CD4-positive, CD25-positive, alpha-beta regulatory T cell (primary cell): Measurements from ENCODE around the gene PRKG1. TPM values are rescaled to one million over a fixed set of nuclear protein-coding genes. Genes with fewer than 3 reads are reported as not detected.

ENCODE experiments used
- ATAC-seq, 2 donors: fragments of 150-1000 bp; cut with Tn5 transposase; one replicate each; pipeline ENCODE4 v1.10.0; 2021; ENCODE audit warnings: low read depth in 2 of 2, moderate number of reproducible peaks in 2 of 2, moderate library complexity in 1 of 2
- DNase-seq, 3 donors: peaks; one replicate each; pipeline versions ENCODE4 v3.0.0 to v3.0.0-alpha.2; 2012 to 2022; ENCODE audit warnings: mixed read lengths in 1 of 3
- H3K27ac ChIP-seq: one replicate; pipeline ENCODE4 v1.7.0; 2013; ENCODE audit warnings: mild to moderate bottlenecking, low read length; ENCODE audit not compliant: insufficient read depth, poor library complexity, severe bottlenecking
- H3K27me3 ChIP-seq: one replicate; pipeline ENCODE4 v1.7.0; 2013; ENCODE audit warnings: low read length; ENCODE audit not compliant: control insufficient read depth, insufficient read depth
- H3K36me3 ChIP-seq: one replicate; pipeline ENCODE4 v1.7.0; 2013; ENCODE audit warnings: mild to moderate bottlenecking, low read length, moderate library complexity; ENCODE audit not compliant: control insufficient read depth, insufficient read depth
- H3K4me1 ChIP-seq: 2 replicates; pipeline ENCODE4 v1.7.0; 2013; ENCODE audit warnings: mild to moderate bottlenecking, low read length; ENCODE audit not compliant: insufficient read depth, control insufficient read depth, poor library complexity, severe bottlenecking
- H3K4me3 ChIP-seq: one replicate; pipeline ENCODE4 v1.7.0; 2013; ENCODE audit warnings: low read depth, mild to moderate bottlenecking, low read length, moderate library complexity
- H3K9me3 ChIP-seq, 2 experiments: 1 replicate in 1 of 2; 2 replicates in 1 of 2; pipeline ENCODE4 v1.7.0; 2013; ENCODE audit warnings: low read length in 2 of 2, mild to moderate bottlenecking in 1 of 2, moderate library complexity in 1 of 2; ENCODE audit not compliant: control insufficient read depth in 2 of 2
- H3K27ac Mint-ChIP-seq, 3 donors: one replicate each; pipeline ENCODE4 v1.8.0; 2020 to 2022; ENCODE audit warnings: mild to moderate bottlenecking in 3 of 3, mixed read lengths in 3 of 3, moderate library complexity in 2 of 3
- H3K27me3 Mint-ChIP-seq: one replicate; pipeline ENCODE4 v1.8.0; 2022; ENCODE audit warnings: mild to moderate bottlenecking, mixed read lengths
- H3K36me3 Mint-ChIP-seq: one replicate; pipeline ENCODE4 v1.8.0; 2020; ENCODE audit warnings: mixed read lengths
- H3K4me1 Mint-ChIP-seq, 4 donors: one replicate each; pipeline ENCODE4 v1.8.0; 2020 to 2022; ENCODE audit warnings: mixed read lengths in 4 of 4, mild to moderate bottlenecking in 1 of 4
- H3K4me3 Mint-ChIP-seq, 4 donors: one replicate each; pipeline ENCODE4 v1.8.0; 2020 to 2022; ENCODE audit warnings: mild to moderate bottlenecking in 4 of 4, mixed read lengths in 4 of 4, moderate library complexity in 3 of 4
- H3K9me3 Mint-ChIP-seq, 7 donors: one replicate each; pipeline ENCODE4 v1.8.0; 2020 to 2022; ENCODE audit warnings: mixed read lengths in 7 of 7, mild to moderate bottlenecking in 3 of 7, moderate library complexity in 2 of 7
- polyA plus RNA-seq, 4 donors: library from polyadenylated mRNA; unstranded; fragments of 300-500 nt; fragmentation: Illumina TruSeq; gene quantifications; one replicate each; pipeline ENCODE4 v1.2.3, GENCODE V29; 2021
- total RNA-seq: library from RNA; stranded (reverse); gene quantifications from one replicate; pipeline ENCODE4 v1.2.3, GENCODE V29; 2022

Gene PRKG1
- total and polyA plus RNA-seq, 5 donors from 2014 or later = 0.30 TPM; not detected in 4

DNA sequence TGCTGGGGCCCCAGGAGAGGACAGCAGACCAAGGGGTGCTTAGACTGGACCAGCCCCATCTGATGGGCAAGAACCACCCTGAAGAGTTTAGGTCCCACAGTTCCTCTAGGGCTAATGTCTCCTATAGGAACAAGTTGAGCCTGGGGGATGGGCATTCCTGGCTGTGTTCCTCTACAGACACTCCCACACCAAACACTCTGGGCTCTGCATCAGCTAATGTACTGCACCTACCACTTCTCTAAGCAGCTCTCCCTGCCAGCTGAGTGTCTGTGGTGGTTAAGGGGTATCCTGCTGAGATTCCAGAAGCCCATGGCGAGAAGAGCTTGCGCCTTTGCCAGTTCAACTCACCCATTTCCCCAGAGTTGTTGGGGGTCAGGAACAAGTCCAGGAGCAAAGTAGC lies 909.2 kb downstream of the PRKG1 start:
- Mint-ChIP-seq H3K27ac (no peak overlapping the region), H3K4me3 (no peak overlapping the region), H3K9me3 (peaks cover 0 to 9% (median 2%) of the 10 kb centered on the region in 7 donors), H3K4me1 (no peaks in the 10 kb centered on the region), H3K27me3 (no peaks in the 10 kb centered on the region), H3K36me3 (no peaks in the 10 kb centered on the region)
- DNase-seq (no peak), ATAC-seq (no peak)
- Histone ChIP-seq H3K36me3 (no peaks in the 10 kb centered on the region), H3K4me3 (no peak overlapping the region), H3K9me3 (no peaks in the 10 kb centered on the region), H3K4me1 (no peaks in the 10 kb centered on the region), H3K27ac (no peak overlapping the region), H3K27me3 (no peaks in the 10 kb centered on the region)

DNA sequence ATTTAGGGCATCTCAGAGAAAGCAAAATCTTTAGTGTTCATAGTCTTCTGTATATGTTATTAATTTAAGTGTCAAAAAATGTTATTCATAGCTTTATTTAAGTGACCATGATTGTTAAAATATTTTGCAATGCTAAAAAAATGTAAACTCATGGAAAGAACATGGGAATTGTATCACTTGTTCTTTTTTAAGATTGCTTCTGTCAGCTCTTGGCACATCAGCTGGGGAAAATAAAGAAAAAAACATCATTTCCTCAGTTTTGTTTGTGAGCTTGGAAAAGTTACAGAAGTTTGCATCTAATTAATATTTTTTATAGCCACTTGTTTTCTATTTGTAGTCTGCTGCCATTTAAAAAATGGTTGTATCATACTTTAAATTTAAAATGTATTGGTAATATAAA lies 911.0 kb downstream of the PRKG1 start:
- H3K4me3 ChIP-seq = no peak overlapping the region

DNA sequence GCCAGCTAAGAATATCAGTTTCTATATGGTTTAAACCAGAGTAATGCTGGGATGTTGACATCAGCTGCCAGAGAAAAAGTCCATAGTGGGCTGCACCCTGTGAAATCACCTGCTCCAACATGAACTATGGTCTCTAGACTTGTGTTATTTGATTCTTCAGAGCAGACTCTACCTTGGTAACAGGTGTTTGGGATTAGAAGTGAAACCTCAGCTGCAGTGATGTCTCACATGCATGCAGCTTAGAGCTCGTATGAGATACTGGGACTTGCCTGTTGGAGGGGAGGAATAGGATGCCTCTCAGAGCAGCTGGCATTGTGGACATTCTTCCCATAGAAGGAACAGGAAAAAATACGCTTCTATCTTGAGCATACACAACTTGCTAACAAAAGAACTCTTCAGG lies 912.2 kb downstream of the PRKG1 start:
- DNase-seq (no peak), ATAC-seq (no peak)
- Mint-ChIP-seq H3K27ac (no peak overlapping the region), H3K9me3 (peaks cover 0 to 5% (median 0%) of the 10 kb centered on the region in 7 donors), H3K4me3 (no peak overlapping the region), H3K27me3 (no peaks in the 10 kb centered on the region), H3K36me3 (no peaks in the 10 kb centered on the region), H3K4me1 (no peaks in the 10 kb centered on the region)
- no peaks in the 10 kb centered on the region for H3K27me3 ChIP-seq
- no peaks in the 10 kb centered on the region for H3K9me3 ChIP-seq
- H3K4me1 ChIP-seq = no peaks in the 10 kb centered on the region
- H3K36me3 ChIP-seq = no peaks in the 10 kb centered on the region
- no peak overlapping the region for H3K4me3 ChIP-seq
- H3K27ac ChIP-seq = no peak overlapping the region

More for the DNA sequence above, 911.0 kb downstream of the PRKG1 start:
- no peaks in the 10 kb centered on the region for H3K36me3 ChIP-seq
- ATAC-seq (no peak), DNase-seq (no peak)
- no peak overlapping the region for H3K4me3 Mint-ChIP-seq
- H3K27me3 Mint-ChIP-seq = no peaks in the 10 kb centered on the region
- H3K27me3 ChIP-seq = no peaks in the 10 kb centered on the region
- H3K4me1 Mint-ChIP-seq = no peaks in the 10 kb centered on the region
- no peak overlapping the region for H3K27ac Mint-ChIP-seq
- H3K27ac ChIP-seq = no peak overlapping the region
- no peaks in the 10 kb centered on the region for H3K9me3 ChIP-seq
- no peaks in the 10 kb centered on the region for H3K4me1 ChIP-seq
- H3K9me3 Mint-ChIP-seq = peaks cover 0 to 7% (median 0%) of the 10 kb centered on the region in 7 donors
- H3K36me3 Mint-ChIP-seq = no peaks in the 10 kb centered on the region

DNA sequence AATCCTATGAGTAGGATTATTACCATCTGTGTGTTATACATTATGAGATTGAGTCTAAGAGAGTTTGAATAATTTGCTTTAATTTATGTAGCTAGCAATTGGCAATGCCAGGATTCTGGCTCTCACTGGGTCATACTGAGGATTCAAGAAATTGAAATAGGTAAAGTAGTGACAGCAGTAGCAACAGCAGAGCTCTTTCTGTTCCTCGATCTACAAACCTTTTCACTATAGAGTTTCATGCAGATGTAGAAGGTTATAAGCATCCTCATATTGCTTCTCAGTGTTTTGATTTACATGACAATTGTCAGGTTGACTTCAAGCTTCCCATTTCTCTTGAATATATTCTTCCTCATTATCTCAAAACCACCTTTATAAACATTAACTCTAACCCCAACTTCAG lies 919.2 kb downstream of the PRKG1 start:
- Histone ChIP-seq H3K4me3 (no peak overlapping the region), H3K27ac (no peak overlapping the region), H3K36me3 (no peaks in the 10 kb centered on the region), H3K27me3 (no peaks in the 10 kb centered on the region), H3K4me1 (no peaks in the 10 kb centered on the region), H3K9me3 (no peaks in the 10 kb centered on the region)
- peaks cover 0 to 6% (median 0%) of the 10 kb centered on the region in 7 donors for H3K9me3 Mint-ChIP-seq
- H3K36me3 Mint-ChIP-seq = no peaks in the 10 kb centered on the region
- ATAC-seq (no peak), DNase-seq (no peak)
- no peak overlapping the region for H3K27ac Mint-ChIP-seq
- H3K4me3 Mint-ChIP-seq = no peak overlapping the region
- no peaks in the 10 kb centered on the region for H3K27me3 Mint-ChIP-seq
- no peaks in the 10 kb centered on the region for H3K4me1 Mint-ChIP-seq

DNA sequence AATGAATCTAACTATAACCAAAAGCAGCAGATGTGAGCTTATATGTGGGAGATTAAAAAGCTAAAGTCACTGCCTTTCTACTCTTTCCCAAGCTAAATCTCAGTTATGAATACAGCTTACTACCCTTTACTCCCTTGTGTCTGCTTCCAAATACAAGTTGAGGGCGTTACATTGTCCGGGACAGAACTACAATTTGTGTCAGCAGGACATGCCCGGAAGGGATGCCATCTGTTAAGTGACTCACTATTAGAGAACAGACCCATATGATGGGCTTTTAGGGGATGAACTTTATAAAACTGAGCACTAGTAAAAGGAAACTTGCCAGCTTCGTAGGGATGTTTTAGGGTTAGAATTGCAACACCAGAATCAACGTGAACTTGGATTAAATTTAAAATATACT lies 924.8 kb downstream of the PRKG1 start:
- Mint-ChIP-seq H3K27me3 (peaks cover 3% of the 10 kb centered on the region), H3K9me3 (peaks cover 0 to 5% (median 0%) of the 10 kb centered on the region in 7 donors), H3K36me3 (no peaks in the 10 kb centered on the region), H3K4me3 (no peak overlapping the region), H3K27ac (no peak overlapping the region), H3K4me1 (no peaks in the 10 kb centered on the region)
- Histone ChIP-seq H3K27me3 (no peaks in the 10 kb centered on the region), H3K27ac (no peak overlapping the region), H3K9me3 (no peaks in the 10 kb centered on the region), H3K36me3 (no peaks in the 10 kb centered on the region), H3K4me1 (no peaks in the 10 kb centered on the region), H3K4me3 (no peak overlapping the region)
- no peak for DNase-seq
- ATAC-seq = no peak

DNA sequence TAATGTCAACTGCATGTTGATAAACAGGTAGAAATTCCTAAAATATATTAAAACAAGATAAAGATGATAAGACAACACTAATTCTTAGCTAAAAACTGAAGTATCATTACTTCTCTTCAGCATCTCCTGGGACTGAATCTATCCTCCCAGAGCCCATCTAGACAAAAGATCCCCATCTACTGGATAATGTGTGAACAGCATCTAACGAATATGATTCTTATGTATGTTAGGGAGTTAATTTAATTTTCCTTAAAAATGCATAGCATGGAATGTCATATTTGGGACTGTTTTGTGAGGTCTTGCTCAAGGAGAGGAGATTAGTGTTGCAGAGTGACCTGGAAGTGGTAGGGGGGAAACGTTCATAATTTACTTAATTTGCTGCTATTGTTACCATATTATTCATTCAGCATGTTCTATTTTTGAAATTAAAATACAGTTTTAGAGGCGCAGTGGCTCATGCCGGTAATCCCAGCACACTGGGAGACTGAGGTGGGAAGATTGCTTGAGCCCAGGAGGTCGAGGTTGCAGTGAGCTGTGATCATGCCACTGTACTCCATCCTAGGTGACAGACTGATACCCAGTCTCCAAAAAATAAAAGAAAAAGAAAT lies 930.2 kb downstream of the PRKG1 start:
- H3K27me3 ChIP-seq = no peaks in the 10 kb centered on the region
- no peaks in the 10 kb centered on the region for H3K9me3 ChIP-seq
- H3K4me1 ChIP-seq = no peaks in the 10 kb centered on the region
- no peak overlapping the region for H3K27ac Mint-ChIP-seq
- no peak overlapping the region for H3K4me3 Mint-ChIP-seq
- no peak overlapping the region for H3K4me3 ChIP-seq
- ATAC-seq (no peak), DNase-seq (peak in 1 of 3 donors; percentile 6)
- no peaks in the 10 kb centered on the region for H3K4me1 Mint-ChIP-seq
- peaks cover 5% of the 10 kb centered on the region for H3K27me3 Mint-ChIP-seq
- peaks cover 0 to 5% (median 4%) of the 10 kb centered on the region in 7 donors for H3K9me3 Mint-ChIP-seq
- H3K36me3 ChIP-seq = no peaks in the 10 kb centered on the region
- H3K36me3 Mint-ChIP-seq = no peaks in the 10 kb centered on the region
- H3K27ac ChIP-seq = no peak overlapping the region

DNA sequence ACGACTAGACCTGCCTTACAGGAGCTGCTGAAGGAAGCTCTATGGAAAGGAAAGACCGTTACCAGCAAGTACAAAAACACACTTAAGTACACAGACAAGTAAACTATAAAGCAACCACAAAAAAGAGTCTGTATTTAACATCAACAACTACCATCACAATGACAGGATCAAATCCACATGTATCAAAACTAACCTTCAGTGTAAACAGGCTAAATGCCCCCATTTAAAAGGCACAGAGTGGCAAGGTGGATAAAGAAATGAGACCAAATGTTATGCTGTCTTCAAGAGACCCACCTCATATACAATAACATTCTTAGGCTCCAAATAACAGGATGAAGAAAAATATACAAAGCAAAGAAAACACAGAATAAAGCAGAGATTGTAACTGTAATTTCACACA lies 932.8 kb downstream of the PRKG1 start:
- H3K9me3 Mint-ChIP-seq = peaks cover 0 to 12% (median 2%) of the 10 kb centered on the region in 7 donors
- no peak for ATAC-seq
- no peaks in the 10 kb centered on the region for H3K36me3 Mint-ChIP-seq
- no peaks in the 10 kb centered on the region for H3K4me1 Mint-ChIP-seq
- no peaks in the 10 kb centered on the region for H3K27me3 ChIP-seq
- no peaks in the 10 kb centered on the region for H3K9me3 ChIP-seq
- H3K36me3 ChIP-seq = no peaks in the 10 kb centered on the region
- H3K27me3 Mint-ChIP-seq = peaks cover 5% of the 10 kb centered on the region
- no peaks in the 10 kb centered on the region for H3K4me1 ChIP-seq
- no peak overlapping the region for H3K27ac Mint-ChIP-seq
- no peak overlapping the region for H3K4me3 Mint-ChIP-seq
- no peak overlapping the region for H3K4me3 ChIP-seq
- DNase-seq = no peak
- H3K27ac ChIP-seq = no peak overlapping the region

DNA sequence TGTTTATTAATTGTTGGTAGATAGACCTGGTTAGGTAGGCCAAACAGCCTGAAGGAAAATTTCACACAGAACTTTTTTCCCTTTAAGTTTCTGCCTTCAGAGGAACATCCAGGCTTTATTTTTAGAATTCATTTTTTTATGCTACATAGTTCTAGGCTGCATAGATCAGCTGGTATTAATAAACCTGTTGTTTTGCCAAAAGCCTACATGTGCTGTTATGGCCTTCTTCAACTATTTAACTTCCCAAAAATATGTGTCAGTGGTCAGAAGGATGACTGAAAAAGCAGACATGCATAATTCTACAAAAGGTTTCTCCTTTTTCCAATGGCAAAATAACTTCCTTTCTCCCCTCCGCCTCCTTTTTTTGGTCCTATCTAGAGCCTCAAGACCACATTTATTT lies 936.8 kb downstream of the PRKG1 start:
- no peak for ATAC-seq
- no peak for DNase-seq
- no peak overlapping the region for H3K27ac ChIP-seq
- peaks cover 0 to 18% (median 2%) of the 10 kb centered on the region in 7 donors for H3K9me3 Mint-ChIP-seq
- no peak overlapping the region for H3K4me3 ChIP-seq
- H3K4me1 Mint-ChIP-seq = no peaks in the 10 kb centered on the region
- H3K27me3 Mint-ChIP-seq = no peaks in the 10 kb centered on the region
- H3K36me3 ChIP-seq = no peaks in the 10 kb centered on the region
- H3K4me3 Mint-ChIP-seq = no peak overlapping the region
- H3K27ac Mint-ChIP-seq = no peak overlapping the region
- no peaks in the 10 kb centered on the region for H3K36me3 Mint-ChIP-seq
- H3K4me1 ChIP-seq = no peaks in the 10 kb centered on the region
- H3K9me3 ChIP-seq = no peaks in the 10 kb centered on the region
- no peaks in the 10 kb centered on the region for H3K27me3 ChIP-seq
